ENCODE results near the gene RPF1. TPM values are rescaled to one million over a fixed set of nuclear protein-coding genes. Genes with fewer than 3 reads are reported as not detected.
"Not testable (repeated sequence)": the region's sequence is repeated elsewhere in the genome, so short reads cannot be mapped to it uniquely, and the experiment has no call there.

Gene RPF1
- total and polyA plus RNA-seq, 4 experiments from 2014 or later, result 41.7 to 77.1 (median 51.1) TPM

DNA sequence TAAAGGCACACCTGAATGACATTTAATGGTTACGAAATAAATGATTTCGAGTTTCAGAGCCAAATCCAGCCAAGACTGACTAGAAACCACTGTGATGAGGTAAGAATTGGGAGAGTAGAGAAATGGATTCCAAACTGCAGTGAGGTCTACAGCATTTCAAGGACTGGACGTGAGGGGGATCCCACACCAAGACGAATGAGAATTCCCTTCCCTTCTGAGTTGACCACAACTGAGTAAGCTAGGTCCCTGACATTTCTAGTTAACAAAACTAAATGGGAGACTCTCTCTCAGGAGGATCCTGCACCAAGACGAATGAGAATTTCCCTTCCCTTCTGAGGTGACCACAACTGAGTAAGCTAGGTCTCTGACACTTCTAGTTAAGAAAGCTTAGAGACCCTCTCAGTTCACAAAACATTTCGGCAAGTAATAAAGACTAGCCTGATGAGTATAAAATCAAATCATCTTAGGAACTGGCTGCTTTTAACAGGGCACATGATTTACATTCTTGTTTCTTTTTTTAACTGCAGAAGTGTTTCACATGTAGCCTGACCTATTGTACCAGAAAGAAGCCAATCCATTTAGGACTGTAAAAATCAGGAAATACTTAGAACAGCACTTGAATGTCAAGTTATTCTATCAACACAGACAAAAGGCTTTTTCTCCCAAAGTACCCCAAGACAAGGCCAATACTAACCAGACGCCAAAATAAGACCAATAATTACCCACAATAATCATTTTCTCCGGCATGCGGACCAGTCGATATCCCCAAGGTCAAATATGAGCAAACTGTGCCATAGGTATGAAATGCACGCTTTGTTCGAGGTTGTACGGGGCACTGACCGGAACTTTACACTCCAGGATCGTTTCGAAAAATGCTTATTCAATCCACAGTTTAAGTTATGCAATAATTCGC is 25.8 kb downstream of the RPF1 start:
- Mint-ChIP-seq H3K4me1 (peaks cover 32 to 68% (median 43%) of the 10 kb centered on the region in 4 donors), H3K27me3 (no peaks in the 10 kb centered on the region)
- CTCF ChIA-PET (ENCODE audit: partially characterized antibody), result interaction anchor here (0.8 to 2.4 kb wide), 11 partner anchors 17 to 363 kb away, joined by 3 to 15 read pairs (median 5); partner anchors contain the start of gene CTBS

DNA sequence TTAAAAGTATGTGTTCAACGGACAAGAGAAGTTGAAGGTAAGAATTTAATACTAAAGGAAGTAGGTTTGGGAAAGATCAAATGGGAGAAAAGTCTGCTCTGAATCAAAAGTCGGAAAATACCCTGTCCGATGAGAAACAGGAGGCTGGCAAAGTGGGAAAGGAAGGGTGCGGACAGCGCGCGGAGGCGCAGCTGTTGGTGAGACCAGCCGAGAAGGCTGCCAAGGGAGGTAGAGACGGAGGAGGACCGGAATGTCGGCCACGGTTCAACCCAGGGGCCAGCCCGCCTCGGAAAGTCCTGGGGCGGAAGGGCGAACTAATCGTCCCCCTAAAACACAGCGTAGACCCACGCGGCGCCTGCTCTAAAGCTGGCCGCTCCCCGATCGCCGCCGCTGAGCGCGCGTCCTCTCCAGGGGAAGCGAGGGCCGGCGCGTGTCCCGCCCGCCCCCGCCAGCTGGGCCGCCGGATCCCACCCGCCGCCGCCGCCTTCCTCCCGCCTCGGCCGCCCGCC is 26.5 kb downstream of the RPF1 start:
- no peak for DNase-seq
- H3K36me3 Mint-ChIP-seq, result peaks cover 4 to 31% of the 10 kb centered on the region in 2 donors
- intact Hi-C loops (cut with micrococcal nuclease), result loop anchor here (1.0 to 10.0 kb wide), 9 partner anchors 26 to 1199 kb away; partner anchors contain the start of genes BCL10, CTBS, PRKACB and RPF1
- peak overlapping the region; percentile 92 to 99 (median 98) for H3K4me3 Mint-ChIP-seq
- no peaks in the 10 kb centered on the region for H3K9me3 ChIP-seq (ENCODE audit: control insufficient read depth in 1 of 2, low read length in 2 of 2)
- peaks cover 32 to 61% (median 39%) of the 10 kb centered on the region in 4 donors for H3K4me1 Mint-ChIP-seq
- H3K27ac ChIP-seq (ENCODE audit: low read depth, low read length), result peak overlapping the region; percentile 81
- H3K9me3 Mint-ChIP-seq, result peaks cover 0 to 4% (median 0%) of the 10 kb centered on the region in 8 donors
- H3K27ac Mint-ChIP-seq, result peak overlapping the region; percentile 93 to 99 (median 97)
- peaks cover 53% of the 10 kb centered on the region for H3K4me1 ChIP-seq (ENCODE audit: insufficient read depth, low read length)
- ChIA-PET CTCF (ENCODE audit: partially characterized antibody) (interaction anchor here (1.2 to 2.4 kb wide), 9 partner anchors 25 to 364 kb away, joined by 3 to 15 read pairs (median 7); partner anchors contain the start of genes CTBS and PRKACB), POLR2A (ENCODE audit: partially characterized antibody) (interaction anchor here (0.7 to 2.6 kb wide), 17 partner anchors 10 to 771 kb away, joined by 3 to 75 read pairs (median 4); partner anchors contain the start of genes C1orf52, CTBS, PRKACB and RPF1)
- peak overlapping the region; percentile 66 to 87 for H3K4me3 ChIP-seq (ENCODE audit: low read length in 2 of 2)
- no peaks in the 10 kb centered on the region for H3K36me3 ChIP-seq (ENCODE audit: insufficient read depth, low read length)
- no peaks in the 10 kb centered on the region for H3K27me3 Mint-ChIP-seq
- no peaks in the 10 kb centered on the region for H3K27me3 ChIP-seq (ENCODE audit: insufficient read depth, low read length)

More for the DNA sequence above, 25.8 kb downstream of the RPF1 start:
- Histone ChIP-seq H3K9me3 (ENCODE audit: control insufficient read depth in 1 of 2, low read length in 2 of 2) (no peaks in the 10 kb centered on the region), H3K27me3 (ENCODE audit: insufficient read depth, low read length) (no peaks in the 10 kb centered on the region), H3K36me3 (ENCODE audit: insufficient read depth, low read length) (peaks cover 4% of the 10 kb centered on the region), H3K4me1 (ENCODE audit: insufficient read depth, low read length) (peaks cover 54% of the 10 kb centered on the region), H3K4me3 (ENCODE audit: low read length in 2 of 2) (peak overlapping the region; percentile 66 to 87), H3K27ac (ENCODE audit: low read depth, low read length) (peak overlapping the region; percentile 81)
- Mint-ChIP-seq H3K9me3 (peaks cover 0 to 2% (median 0%) of the 10 kb centered on the region in 8 donors), H3K36me3 (peaks cover 4 to 36% of the 10 kb centered on the region in 2 donors), H3K4me3 (peak overlapping the region; percentile 92 to 99 (median 97)), H3K27ac (peak overlapping the region; percentile 88 to 99 (median 96))
- peak in 1 of 5 donors; percentile 18 for DNase-seq
- intact Hi-C loops (cut with micrococcal nuclease), result loop anchor here (10.0 kb wide), 1 partner anchor 1200 kb away; the partner anchor contains the start of gene ZNHIT6
- POLR2A ChIA-PET (ENCODE audit: partially characterized antibody), result interaction anchor here (1.4 to 2.6 kb wide), 11 partner anchors 11 to 361 kb away, joined by 4 to 75 read pairs (median 15); partner anchors contain the start of genes CTBS, PRKACB and RPF1

- no peaks in the 10 kb centered on the region for H3K36me3 ChIP-seq (ENCODE audit: insufficient read depth, low read length)
- Mint-ChIP-seq H3K36me3 (peaks cover 4 to 25% of the 10 kb centered on the region in 2 donors), H3K27me3 (no peaks in the 10 kb centered on the region), H3K9me3 (peaks cover 0 to 6% (median 0%) of the 10 kb centered on the region in 8 donors), H3K27ac (peak within 1 kb of the TSS; percentile 93 to 99 (median 97)), H3K4me3 (peak within 1 kb of the TSS; percentile 92 to 99 (median 98)), H3K4me1 (peaks cover 28 to 55% (median 34%) of the 10 kb centered on the region in 4 donors)
- peaks cover 47% of the 10 kb centered on the region for H3K4me1 ChIP-seq (ENCODE audit: insufficient read depth, low read length)
- peak within 1 kb of the TSS; percentile 81 for H3K27ac ChIP-seq (ENCODE audit: low read depth, low read length)
- H3K4me3 ChIP-seq (ENCODE audit: low read length in 2 of 2), result peak within 1 kb of the TSS; percentile 68 to 87
- intact Hi-C loops (cut with micrococcal nuclease), result loop anchor here (1.0 to 10.0 kb wide), 9 partner anchors 27 to 1199 kb away; partner anchors contain the start of genes BCL10, CTBS, PRKACB and RPF1
- ChIA-PET CTCF (ENCODE audit: partially characterized antibody) (interaction anchor here (1.2 to 2.4 kb wide), 9 partner anchors 26 to 365 kb away, joined by 3 to 15 read pairs (median 7); partner anchors contain the start of genes CTBS and PRKACB), POLR2A (ENCODE audit: partially characterized antibody) (interaction anchor here (0.7 to 2.6 kb wide), 22 partner anchors 8 to 771 kb away, joined by 3 to 75 read pairs (median 4); partner anchors contain the start of genes C1orf52, CTBS, PRKACB and RPF1)
- no peaks in the 10 kb centered on the region for H3K27me3 ChIP-seq (ENCODE audit: insufficient read depth, low read length)
- DNase-seq, result peak; percentile 94 to 97 (median 96)
- H3K9me3 ChIP-seq (ENCODE audit: control insufficient read depth in 1 of 2, low read length in 2 of 2), result no peaks in the 10 kb centered on the region
These were observed 27.1 kb downstream of the RPF1 start, which contains the start of the genes GNG5 and SPATA1 for GRCh38 chr1:84506002-84506728. GNG5 (minus strand) TSS chr1:84506581; CDS start chr1:84506091, 490 bp downstream. SPATA1 (plus strand) TSS chr1:84506386; CDS start chr1:84516360, 9,974 bp downstream.

- Mint-ChIP-seq H3K4me1 (peaks cover 22 to 48% (median 27%) of the 10 kb centered on the region in 4 donors), H3K36me3 (peaks cover 4 to 18% of the 10 kb centered on the region in 2 donors), H3K4me3 (peak overlapping the region; percentile 90 to 99 (median 96)), H3K27me3 (no peaks in the 10 kb centered on the region), H3K27ac (peak overlapping the region; percentile 90 to 97 (median 94)), H3K9me3 (peaks cover 0 to 6% (median 0%) of the 10 kb centered on the region in 8 donors)
- POLR2A ChIA-PET (ENCODE audit: partially characterized antibody), result interaction anchor here (0.7 to 2.6 kb wide), 20 partner anchors 9 to 770 kb away, joined by 3 to 75 read pairs (median 4); partner anchors contain the start of genes C1orf52, CTBS, PRKACB and RPF1
- peak overlapping the region; percentile 68 to 87 for H3K4me3 ChIP-seq (ENCODE audit: low read length in 2 of 2)
- CTCF ChIA-PET (ENCODE audit: partially characterized antibody), result interaction anchor here (1.2 to 2.4 kb wide), 9 partner anchors 27 to 366 kb away, joined by 3 to 15 read pairs (median 7); partner anchors contain the start of genes CTBS and PRKACB
- H3K36me3 ChIP-seq (ENCODE audit: insufficient read depth, low read length), result no peaks in the 10 kb centered on the region
- H3K4me1 ChIP-seq (ENCODE audit: insufficient read depth, low read length), result peaks cover 40% of the 10 kb centered on the region
- no peaks in the 10 kb centered on the region for H3K27me3 ChIP-seq (ENCODE audit: insufficient read depth, low read length)
- peak overlapping the region; percentile 81 for H3K27ac ChIP-seq (ENCODE audit: low read depth, low read length)
- intact Hi-C loops (cut with micrococcal nuclease), result loop anchor here (1.0 to 10.0 kb wide), 9 partner anchors 28 to 1198 kb away; partner anchors contain the start of genes BCL10, CTBS, PRKACB and RPF1
- DNase-seq, result peak in 1 of 5 donors; percentile 6
- no peaks in the 10 kb centered on the region for H3K9me3 ChIP-seq (ENCODE audit: control insufficient read depth in 1 of 2, low read length in 2 of 2)
These were observed 27.8 kb downstream of the RPF1 start for GRCh38 chr1:84506729-84507453.

GRCh38 chr1:84507887-84508286 is 28.8 kb downstream of the RPF1 start:
- POLR2A ChIA-PET (ENCODE audit: partially characterized antibody), result interaction anchor here (2.2 to 2.6 kb wide), 4 partner anchors 28 to 363 kb away, joined by 9 to 68 read pairs (median 22); partner anchors contain the start of genes PRKACB and RPF1
- not testable (repeated sequence) for H3K9me3 ChIP-seq (ENCODE audit: control insufficient read depth in 1 of 2, low read length in 2 of 2); DNase-seq; H3K27me3 Mint-ChIP-seq; H3K27me3 ChIP-seq (ENCODE audit: insufficient read depth, low read length); H3K27ac ChIP-seq (ENCODE audit: low read depth, low read length); H3K36me3 ChIP-seq (ENCODE audit: insufficient read depth, low read length); H3K9me3 Mint-ChIP-seq; H3K4me3 ChIP-seq (ENCODE audit: low read length in 2 of 2)
- Mint-ChIP-seq H3K4me3 (peak overlapping the region in 1 of 8 donors; percentile 10), H3K4me1 (peaks cover 22 to 40% (median 26%) of the 10 kb centered on the region in 4 donors), H3K36me3 (peaks cover 4 to 18% of the 10 kb centered on the region in 2 donors), H3K27ac (peak overlapping the region in 1 of 7 donors; percentile 93)
- CTCF ChIA-PET (ENCODE audit: partially characterized antibody), result interaction anchor here (2.0 kb wide), 1 partner anchor 33 kb away, joined by 4 read pairs; no protein-coding TSS in a partner anchor
- intact Hi-C loops (cut with micrococcal nuclease), result loop anchor here (2.0 to 10.0 kb wide), 3 partner anchors 27 to 1197 kb away; partner anchors contain the start of gene ZNHIT6
- H3K4me1 ChIP-seq (ENCODE audit: insufficient read depth, low read length), result peaks cover 34% of the 10 kb centered on the region
